Type B pancreatic cell (in vitro differentiated cells): ENCODE data around the gene NPNT. TPM values are rescaled to one million over a fixed set of nuclear protein-coding genes. Genes with fewer than 3 reads are reported as not detected.

Source experiments
- DNase-seq: peaks from one replicate; pipeline ENCODE4 v3.0.0; 2021; ENCODE audit warnings: mixed read lengths; ENCODE audit not compliant: unreplicated experiment; ENCODE audit errors: extremely low spot score
- H3K27ac Mint-ChIP-seq: 2 replicates; pipeline ENCODE4 v1.8.0; 2021; ENCODE audit warnings: mild to moderate bottlenecking, mixed read lengths
- H3K27me3 Mint-ChIP-seq: 2 replicates; pipeline ENCODE4 v1.8.0; 2021; ENCODE audit warnings: mixed read lengths
- H3K36me3 Mint-ChIP-seq: 2 replicates; pipeline ENCODE4 v1.8.0; 2021; ENCODE audit warnings: mixed read lengths
- H3K4me1 Mint-ChIP-seq: one replicate; pipeline ENCODE4 v1.8.0; 2021; ENCODE audit warnings: mixed read lengths; ENCODE audit not compliant: unreplicated experiment
- H3K4me3 Mint-ChIP-seq: 2 replicates; pipeline ENCODE4 v1.8.0; 2021; ENCODE audit warnings: mild to moderate bottlenecking, mixed read lengths
- H3K9me3 Mint-ChIP-seq: 2 replicates; pipeline ENCODE4 v1.8.0; 2021; ENCODE audit warnings: mixed read lengths
- CTCF ChIP-seq: fragments of 200-600 bp; sonication (generic); conservative IDR thresholded peaks from 2 replicates; pipeline ENCODE4 v1.5.0; 2021; ENCODE audit warnings: antibody characterized with exemption, mild to moderate bottlenecking
- total RNA-seq: library from RNA; stranded (reverse); gene quantifications from 2 replicates; pipeline ENCODE4 v1.2.1, GENCODE V29; 2021; ENCODE audit warnings: low replicate concordance

Gene NPNT
- total RNA-seq, 1 donor from 2014 or later, result 23.2 TPM

- Mint-ChIP-seq H3K27ac (peak overlapping the region; percentile 43), H3K4me1 (peaks cover 4% of the 10 kb centered on the region), H3K36me3 (no peaks in the 10 kb centered on the region), H3K4me3 (peak overlapping the region; percentile 87), H3K9me3 (no peaks in the 10 kb centered on the region), H3K27me3 (peaks cover 93% of the 10 kb centered on the region)
- peak; percentile 38 for TF ChIP-seq CTCF
- DNase-seq, result peak; percentile 71
Measured at GRCh38 chr4:105895583-105896460, 551 bp downstream of the NPNT start.

DNA sequence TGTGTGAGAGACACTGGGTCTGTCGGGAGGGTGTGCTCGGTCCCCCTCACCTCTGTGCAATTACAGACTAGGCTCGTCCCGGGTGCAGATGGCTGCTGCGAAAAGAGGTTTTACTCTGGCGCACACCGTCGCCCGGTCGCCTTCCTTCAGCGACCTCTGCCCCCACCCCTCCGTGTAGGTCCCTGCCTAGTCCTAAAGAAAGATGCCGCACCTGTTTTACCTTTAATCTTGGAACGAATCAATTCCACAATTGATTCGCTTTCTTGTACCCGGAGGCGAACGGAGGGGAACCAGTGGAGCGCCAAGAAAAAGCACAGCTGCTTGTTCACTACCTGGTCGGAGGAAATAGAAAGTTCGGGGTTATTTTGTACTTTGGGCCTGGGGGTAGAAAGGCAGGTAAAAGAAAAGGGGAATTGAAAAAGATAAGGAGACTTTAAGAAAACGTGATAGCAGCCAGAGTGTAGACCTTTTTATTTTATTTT lies 1.2 kb downstream of the NPNT start:
- Mint-ChIP-seq H3K4me3 (peak overlapping the region; percentile 87), H3K27me3 (peaks cover 93% of the 10 kb centered on the region), H3K4me1 (peaks cover 4% of the 10 kb centered on the region), H3K27ac (peak overlapping the region; percentile 43), H3K9me3 (no peaks in the 10 kb centered on the region), H3K36me3 (no peaks in the 10 kb centered on the region)
- no peak for TF ChIP-seq CTCF
- DNase-seq, result no peak

GRCh38 chr4:105896984-105897775 lies 1.9 kb downstream of the NPNT start:
- H3K27me3 Mint-ChIP-seq, result peaks cover 89% of the 10 kb centered on the region
- H3K9me3 Mint-ChIP-seq, result no peaks in the 10 kb centered on the region
- DNase-seq, result no peak
- peak overlapping the region; percentile 87 for H3K4me3 Mint-ChIP-seq
- peaks cover 4% of the 10 kb centered on the region for H3K4me1 Mint-ChIP-seq
- no peak for TF ChIP-seq CTCF
- H3K36me3 Mint-ChIP-seq, result no peaks in the 10 kb centered on the region
- peak overlapping the region; percentile 46 for H3K27ac Mint-ChIP-seq

GRCh38 chr4:105900541-105900940 lies 5.3 kb downstream of the NPNT start:
- no peaks in the 10 kb centered on the region for H3K36me3 Mint-ChIP-seq
- TF ChIP-seq CTCF, result no peak
- H3K9me3 Mint-ChIP-seq, result no peaks in the 10 kb centered on the region
- no peak for DNase-seq
- no peak overlapping the region for H3K27ac Mint-ChIP-seq
- no peaks in the 10 kb centered on the region for H3K4me1 Mint-ChIP-seq
- H3K4me3 Mint-ChIP-seq, result no peak overlapping the region
- H3K27me3 Mint-ChIP-seq, result peaks cover 66% of the 10 kb centered on the region

- no peaks in the 10 kb centered on the region for H3K9me3 Mint-ChIP-seq
- TF ChIP-seq CTCF, result no peak
- no peak for DNase-seq
- no peak overlapping the region for H3K27ac Mint-ChIP-seq
- no peaks in the 10 kb centered on the region for H3K36me3 Mint-ChIP-seq
- H3K4me1 Mint-ChIP-seq, result no peaks in the 10 kb centered on the region
- H3K27me3 Mint-ChIP-seq, result peaks cover 49% of the 10 kb centered on the region
- no peak overlapping the region for H3K4me3 Mint-ChIP-seq
Measured at GRCh38 chr4:105902550-105903262, 7.4 kb downstream of the NPNT start.
